ENCODE data around the gene SCYL1. TPM values are rescaled to one million over a fixed set of nuclear protein-coding genes. Genes with fewer than 3 reads are reported as not detected.
A peak's percentile ranks its signal among the peaks of the same experiment; 100 is the strongest.

Gene SCYL1
- total and polyA plus RNA-seq, 2 donors from 2014 or later = 72.2 to 78.9 TPM

GRCh38 chr11:65578134-65578533 lies 53.3 kb downstream of the SCYL1 start:
- intact Hi-C loops (cut with DNase I) = no loop called here
- TF ChIP-seq CTCF (IDR thresholded peaks at IDR 0.05; ENCODE audit: borderline replicate concordance, extremely low read depth, insufficient read depth) = no peak
- Histone ChIP-seq H3K27me3 (ENCODE audit: control insufficient read depth, insufficient read depth, low read length) (no peaks in the 10 kb centered on the region), H3K36me3 (ENCODE audit: control insufficient read depth in 2 of 3, insufficient read depth in 3 of 3, low read length in 3 of 3) (peaks cover 0 to 5% (median 0%) of the 10 kb centered on the region in 3 donors), H3K4me3 (ENCODE audit: low read length in 3 of 3) (no peak overlapping the region), H3K4me1 (ENCODE audit: control insufficient read depth in 2 of 3, insufficient read depth in 2 of 3, low read depth in 1 of 3, low read length in 3 of 3) (peaks cover 0 to 31% (median 6%) of the 10 kb centered on the region in 3 donors), H3K9ac (ENCODE audit: low read length in 3 of 3) (no peak overlapping the region), H3K27ac (ENCODE audit: low read depth in 2 of 2, low read length in 2 of 2) (peak overlapping the region in 1 of 2 donors; percentile 59), H3K9me3 (ENCODE audit: control insufficient read depth in 2 of 3, insufficient read depth in 1 of 3, low read length in 3 of 3) (no peaks in the 10 kb centered on the region)
- no peak for DNase-seq
- no peak for FAIRE-seq

GRCh38 chr11:65578667-65579066 lies 53.8 kb downstream of the SCYL1 start:
- TF ChIP-seq CTCF (IDR thresholded peaks at IDR 0.05; ENCODE audit: borderline replicate concordance, extremely low read depth, insufficient read depth) = no peak
- no peaks in the 10 kb centered on the region for H3K9me3 ChIP-seq (ENCODE audit: control insufficient read depth in 2 of 3, insufficient read depth in 1 of 3, low read length in 3 of 3)
- intact Hi-C loops (cut with DNase I) = no loop called here
- H3K27me3 ChIP-seq (ENCODE audit: control insufficient read depth, insufficient read depth, low read length) = no peaks in the 10 kb centered on the region
- no peak overlapping the region for H3K27ac ChIP-seq (ENCODE audit: low read depth in 2 of 2, low read length in 2 of 2)
- peaks cover 0 to 5% (median 0%) of the 10 kb centered on the region in 3 donors for H3K36me3 ChIP-seq (ENCODE audit: control insufficient read depth in 2 of 3, insufficient read depth in 3 of 3, low read length in 3 of 3)
- no peak for FAIRE-seq
- no peak overlapping the region for H3K9ac ChIP-seq (ENCODE audit: low read length in 3 of 3)
- H3K4me3 ChIP-seq (ENCODE audit: low read length in 3 of 3) = no peak overlapping the region
- DNase-seq = no peak
- H3K4me1 ChIP-seq (ENCODE audit: control insufficient read depth in 2 of 3, insufficient read depth in 2 of 3, low read depth in 1 of 3, low read length in 3 of 3) = peaks cover 0 to 26% (median 6%) of the 10 kb centered on the region in 3 donors

- H3K36me3 ChIP-seq (ENCODE audit: control insufficient read depth in 2 of 3, insufficient read depth in 3 of 3, low read length in 3 of 3) = peaks cover 0 to 5% (median 0%) of the 10 kb centered on the region in 3 donors
- DNase-seq (no peak), FAIRE-seq (no peak)
- no peak overlapping the region for H3K27ac ChIP-seq (ENCODE audit: low read depth in 2 of 2, low read length in 2 of 2)
- H3K9me3 ChIP-seq (ENCODE audit: control insufficient read depth in 2 of 3, insufficient read depth in 1 of 3, low read length in 3 of 3) = no peaks in the 10 kb centered on the region
- TF ChIP-seq CTCF (IDR thresholded peaks at IDR 0.05; ENCODE audit: borderline replicate concordance, extremely low read depth, insufficient read depth) = no peak
- intact Hi-C loops (cut with DNase I) = no loop called here
- H3K4me3 ChIP-seq (ENCODE audit: low read length in 3 of 3) = no peak overlapping the region
- no peak overlapping the region for H3K9ac ChIP-seq (ENCODE audit: low read length in 3 of 3)
- peaks cover 0 to 24% (median 6%) of the 10 kb centered on the region in 3 donors for H3K4me1 ChIP-seq (ENCODE audit: control insufficient read depth in 2 of 3, insufficient read depth in 2 of 3, low read depth in 1 of 3, low read length in 3 of 3)
- H3K27me3 ChIP-seq (ENCODE audit: control insufficient read depth, insufficient read depth, low read length) = no peaks in the 10 kb centered on the region
Measured at GRCh38 chr11:65579291-65579690, 54.4 kb downstream of the SCYL1 start.
